Fibroblast of lung (primary cell): ENCODE measurements around the gene RGS17.
A peak's percentile ranks its signal among the peaks of the same experiment; 100 is the strongest.

Experiments used
- CTCF ChIP-seq, 2 donors: IDR thresholded peaks in 1 of 2; conservative IDR thresholded peaks in 1 of 2; 1 replicate in 1 of 2; 2 replicates in 1 of 2; pipeline ENCODE4 v1.5.1; 2011 to 2012; ENCODE audit warnings: low read length in 2 of 2, control low read depth in 1 of 2, inconsistent platforms in 1 of 2, low read depth in 1 of 2, mild to moderate bottlenecking in 1 of 2
- EZH2 ChIP-seq: IDR thresholded peaks from 2 replicates; pipeline ENCODE4 v1.5.1; 2012; ENCODE audit warnings: low read length, control low read depth, mild to moderate bottlenecking; ENCODE audit errors: missing control alignments

DNA sequence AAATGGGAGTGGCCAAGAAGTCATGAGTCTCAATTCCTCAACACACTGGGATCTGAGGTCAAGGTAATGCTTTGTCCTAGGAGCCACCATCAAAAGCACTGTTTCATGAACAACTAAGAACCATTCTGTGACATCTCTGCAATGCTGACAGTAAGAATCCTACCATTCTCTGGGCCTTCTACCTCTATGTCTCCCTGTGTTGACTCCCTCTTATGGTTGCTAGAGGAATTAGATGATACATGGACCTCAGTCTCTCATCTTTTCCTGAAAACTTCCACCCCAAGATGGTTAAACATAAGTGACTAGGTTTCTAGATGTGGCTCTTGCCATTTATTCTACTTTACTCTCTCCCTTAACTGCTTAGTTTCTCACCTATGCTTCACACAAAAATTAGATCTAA, 137.7 kb downstream of the RGS17 start:
- TF ChIP-seq CTCF (conservative IDR thresholded peaks at IDR 0.05 in 1 of 2, IDR thresholded peaks at IDR 0.05 in 1 of 2; ENCODE audit: low read depth in 1 of 2, low read length in 2 of 2) (peak; percentile 8 to 9), EZH2 (no peak)
